Loucy (cell line): ENCODE measurements around the gene DCHS2.

Source experiments
- CTCF ChIP-seq: fragments of 200-600 bp; sonication (generic); conservative IDR thresholded peaks from 2 replicates; pipeline ENCODE4 v1.5.1; 2014; ENCODE audit warnings: mild to moderate bottlenecking, antibody characterized with exemption, low read length
- EZH2phosphoT487 ChIP-seq: fragments of 200-600 bp; IDR thresholded peaks from 2 replicates; pipeline ENCODE4 v1.6.1; 2018; ENCODE audit warnings: antibody characterized with exemption, mild to moderate bottlenecking, moderate library complexity, borderline replicate concordance

DNA sequence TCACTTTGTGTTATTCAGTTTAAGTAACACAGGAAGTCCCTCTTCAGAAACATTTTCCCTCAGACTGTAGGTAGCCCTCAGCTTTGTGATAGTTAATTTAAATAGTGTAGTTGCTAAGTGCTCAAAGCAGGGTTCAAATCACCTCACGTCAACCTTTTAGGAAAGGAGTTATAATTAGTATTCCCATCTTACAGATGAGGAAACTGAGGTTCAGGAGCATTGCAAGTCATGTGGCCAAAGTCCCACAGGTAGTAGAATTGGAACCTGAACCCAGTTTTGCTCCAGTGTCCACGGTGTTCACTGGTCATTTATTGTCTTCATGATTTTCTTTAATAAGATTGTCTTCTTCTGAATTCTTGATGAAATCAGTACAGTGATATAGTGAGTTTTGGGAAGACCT is 4.3 kb upstream of the DCHS2 start:
- TF ChIP-seq CTCF (no peak), EZH2phosphoT487 (no peak)
